ENCODE results near the gene AGPAT2. TPM values are rescaled to one million over a fixed set of nuclear protein-coding genes. Genes with fewer than 3 reads are reported as not detected.

The AGPAT2 gene
- total RNA-seq, 2 experiments from 2014 or later, result 3.6 to 4.0 TPM

- Mint-ChIP-seq H3K27ac (no peak overlapping the region), H3K36me3 (ENCODE audit: low read depth) (no peaks in the 10 kb centered on the region), H3K4me3 (peak overlapping the region; percentile 38), H3K27me3 (peaks cover 39% of the 10 kb centered on the region), H3K9me3 (no peaks in the 10 kb centered on the region), H3K4me1 (ENCODE audit: low read depth) (no peaks in the 10 kb centered on the region)
- TF ChIP-seq, protein P1, sequence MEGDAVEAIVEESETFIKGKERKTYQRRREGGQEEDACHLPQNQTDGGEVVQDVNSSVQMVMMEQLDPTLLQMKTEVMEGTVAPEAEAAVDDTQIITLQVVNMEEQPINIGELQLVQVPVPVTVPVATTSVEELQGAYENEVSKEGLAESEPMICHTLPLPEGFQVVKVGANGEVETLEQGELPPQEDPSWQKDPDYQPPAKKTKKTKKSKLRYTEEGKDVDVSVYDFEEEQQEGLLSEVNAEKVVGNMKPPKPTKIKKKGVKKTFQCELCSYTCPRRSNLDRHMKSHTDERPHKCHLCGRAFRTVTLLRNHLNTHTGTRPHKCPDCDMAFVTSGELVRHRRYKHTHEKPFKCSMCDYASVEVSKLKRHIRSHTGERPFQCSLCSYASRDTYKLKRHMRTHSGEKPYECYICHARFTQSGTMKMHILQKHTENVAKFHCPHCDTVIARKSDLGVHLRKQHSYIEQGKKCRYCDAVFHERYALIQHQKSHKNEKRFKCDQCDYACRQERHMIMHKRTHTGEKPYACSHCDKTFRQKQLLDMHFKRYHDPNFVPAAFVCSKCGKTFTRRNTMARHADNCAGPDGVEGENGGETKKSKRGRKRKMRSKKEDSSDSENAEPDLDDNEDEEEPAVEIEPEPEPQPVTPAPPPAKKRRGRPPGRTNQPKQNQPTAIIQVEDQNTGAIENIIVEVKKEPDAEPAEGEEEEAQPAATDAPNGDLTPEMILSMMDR (IDR thresholded peaks at IDR 0.05), result no peak
- H3K9me3 ChIP-seq (ENCODE audit: control insufficient read depth in 1 of 2, insufficient read depth in 1 of 2, low read length in 2 of 2), result peaks cover 0 to 18% of the 10 kb centered on the region in 2 experiments
- H3K4me3 ChIP-seq (ENCODE audit: low read length), result no peak overlapping the region
- intact Hi-C loops (cut with DNase I, micrococcal nuclease), result no loop called here
- DNase-seq (peak in 1 of 14 experiments; percentile 25), ATAC-seq (ENCODE audit: poor library complexity) (no peak)
- ChIA-PET CTCF (interaction anchor here (1.6 kb wide), 1 partner anchor 14 kb away, joined by 7 read pairs; no protein-coding TSS in a partner anchor), POLR2A (interaction anchor here (0.6 to 2.1 kb wide), 3 partner anchors 9 to 806 kb away, joined by 3 to 12 read pairs (median 10); no protein-coding TSS in a partner anchor)
- peaks cover 21% of the 10 kb centered on the region for H3K4me1 ChIP-seq (ENCODE audit: insufficient read depth, low read length)
- H3K27me3 ChIP-seq (ENCODE audit: control insufficient read depth in 1 of 2, insufficient read depth in 2 of 2, low read length in 2 of 2), result peaks cover 36 to 37% of the 10 kb centered on the region in 2 experiments
- H3K27ac ChIP-seq (ENCODE audit: low read depth in 1 of 2, low read length in 2 of 2), result no peak overlapping the region
- no peaks in the 10 kb centered on the region for H3K36me3 ChIP-seq (ENCODE audit: insufficient read depth, low read length)
Observed at GRCh38 chr9:136714096-136714892, 27.0 kb upstream of the AGPAT2 start.

GRCh38 chr9:136713550-136713949 is 26.3 kb upstream of the AGPAT2 start:
- no peaks in the 10 kb centered on the region for H3K9me3 Mint-ChIP-seq
- no peaks in the 10 kb centered on the region for H3K36me3 Mint-ChIP-seq (ENCODE audit: low read depth)
- H3K4me3 Mint-ChIP-seq, result no peak overlapping the region
- DNase-seq (peak in 1 of 14 experiments; percentile 20), ATAC-seq (ENCODE audit: poor library complexity) (no peak)
- Histone ChIP-seq H3K27me3 (ENCODE audit: control insufficient read depth in 1 of 2, insufficient read depth in 2 of 2, low read length in 2 of 2) (peaks cover 37% of the 10 kb centered on the region in 2 experiments), H3K4me3 (ENCODE audit: low read length) (no peak overlapping the region), H3K36me3 (ENCODE audit: insufficient read depth, low read length) (no peaks in the 10 kb centered on the region), H3K4me1 (ENCODE audit: insufficient read depth, low read length) (peaks cover 14% of the 10 kb centered on the region), H3K9me3 (ENCODE audit: control insufficient read depth in 1 of 2, insufficient read depth in 1 of 2, low read length in 2 of 2) (peaks cover 0 to 18% of the 10 kb centered on the region in 2 experiments), H3K27ac (ENCODE audit: low read depth in 1 of 2, low read length in 2 of 2) (no peak overlapping the region)
- TF ChIP-seq, protein P1 (IDR thresholded peaks at IDR 0.05), result no peak
- intact Hi-C loops (cut with DNase I, micrococcal nuclease), result no loop called here
- POLR2A ChIA-PET, result interaction anchor here (0.6 to 2.1 kb wide), 3 partner anchors 9 to 806 kb away, joined by 3 to 12 read pairs (median 10); no protein-coding TSS in a partner anchor
- H3K4me1 Mint-ChIP-seq (ENCODE audit: low read depth), result no peaks in the 10 kb centered on the region
- H3K27me3 Mint-ChIP-seq, result peaks cover 44% of the 10 kb centered on the region
- no peak overlapping the region for H3K27ac Mint-ChIP-seq
- CTCF ChIA-PET, result interaction anchor here (1.6 kb wide), 1 partner anchor 14 kb away, joined by 7 read pairs; no protein-coding TSS in a partner anchor

GRCh38 chr9:136712690-136713544 is 25.7 kb upstream of the AGPAT2 start:
- Histone ChIP-seq H3K36me3 (ENCODE audit: insufficient read depth, low read length) (no peaks in the 10 kb centered on the region), H3K4me1 (ENCODE audit: insufficient read depth, low read length) (peaks cover 14% of the 10 kb centered on the region), H3K9me3 (ENCODE audit: control insufficient read depth in 1 of 2, insufficient read depth in 1 of 2, low read length in 2 of 2) (peaks cover 0 to 18% of the 10 kb centered on the region in 2 experiments), H3K27ac (ENCODE audit: low read depth in 1 of 2, low read length in 2 of 2) (no peak overlapping the region), H3K4me3 (ENCODE audit: low read length) (no peak overlapping the region), H3K27me3 (ENCODE audit: control insufficient read depth in 1 of 2, insufficient read depth in 2 of 2, low read length in 2 of 2) (peaks cover 37% of the 10 kb centered on the region in 2 experiments)
- no peaks in the 10 kb centered on the region for H3K4me1 Mint-ChIP-seq (ENCODE audit: low read depth)
- H3K36me3 Mint-ChIP-seq (ENCODE audit: low read depth), result no peaks in the 10 kb centered on the region
- DNase-seq (peak in 1 of 14 experiments; percentile 16), ATAC-seq (ENCODE audit: poor library complexity) (no peak)
- intact Hi-C loops (cut with DNase I, micrococcal nuclease), result no loop called here
- H3K9me3 Mint-ChIP-seq, result no peaks in the 10 kb centered on the region
- H3K4me3 Mint-ChIP-seq, result no peak overlapping the region
- POLR2A ChIA-PET, result interaction anchor here (2.0 to 2.1 kb wide), 2 partner anchors 10 to 15 kb away, joined by 10 to 12 read pairs; no protein-coding TSS in a partner anchor
- CTCF ChIA-PET, result interaction anchor here (1.6 kb wide), 1 partner anchor 15 kb away, joined by 7 read pairs; no protein-coding TSS in a partner anchor
- TF ChIP-seq, protein P1 (IDR thresholded peaks at IDR 0.05), result no peak
- peaks cover 50% of the 10 kb centered on the region for H3K27me3 Mint-ChIP-seq
- H3K27ac Mint-ChIP-seq, result no peak overlapping the region

All from CD4-positive, alpha-beta T cell (primary cell).